Measurements from ENCODE around the gene ROR1. TPM values are rescaled to one million over a fixed set of nuclear protein-coding genes. Genes with fewer than 3 reads are reported as not detected.

Gene ROR1
- total and polyA plus RNA-seq, 2 donors (not counting 1 experiment from before 2014, with no cell fraction given): 0.46 to 16.0 TPM

DNA sequence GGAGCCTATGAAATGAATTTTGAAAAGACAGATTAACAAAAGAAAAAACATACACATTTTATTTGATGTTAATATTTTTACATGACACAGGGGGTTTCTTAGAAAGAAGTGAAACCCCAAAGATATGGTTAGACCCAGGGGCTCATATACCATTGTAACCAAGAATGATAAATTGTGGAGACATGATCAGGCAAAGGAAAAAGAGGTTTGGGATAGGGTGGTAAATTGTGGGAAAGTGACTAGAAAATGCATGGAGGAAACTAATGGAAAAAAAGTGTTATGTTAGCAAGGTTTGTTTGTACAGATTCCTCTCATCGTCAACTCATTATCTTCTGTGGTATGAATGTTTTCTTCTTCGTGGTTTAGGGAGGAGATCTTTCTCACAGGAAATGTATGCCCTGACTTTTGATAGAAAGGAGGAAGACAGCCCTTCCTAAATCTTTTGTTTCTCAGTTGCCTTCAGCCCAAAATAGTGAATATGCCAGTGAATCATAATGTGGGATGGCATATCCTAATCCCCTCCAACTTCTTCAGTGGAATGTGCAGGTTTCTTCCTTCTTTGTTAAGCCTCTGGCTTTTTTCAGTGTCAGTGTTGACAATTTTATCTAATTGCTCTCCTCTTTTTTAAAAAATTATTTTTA lies 289.2 kb downstream of the ROR1 start:
- H4K20me1 ChIP-seq (ENCODE audit: control insufficient read depth, insufficient read depth, low read length, poor library complexity, severe bottlenecking): no peaks in the 10 kb centered on the region
- Mint-ChIP-seq H3K27me3 (peaks cover 11% of the 10 kb centered on the region), H3K4me3 (no peak overlapping the region), H3K4me1 (no peaks in the 10 kb centered on the region), H3K27ac (no peak overlapping the region), H3K9me3 (ENCODE audit: insufficient read depth) (no peaks in the 10 kb centered on the region)
- H3K4me2 ChIP-seq (replicated peaks; ENCODE audit: low read depth, low read length, poor library complexity, severe bottlenecking): no peak overlapping the region
- H3K27me3 ChIP-seq (replicated peaks in 1 of 4; ENCODE audit: control extremely low read depth in 1 of 4, control insufficient read depth in 3 of 4, insufficient read depth in 4 of 4, low read length in 3 of 4): no peaks in the 10 kb centered on the region
- H3K36me3 ChIP-seq (replicated peaks in 1 of 2; ENCODE audit: control extremely low read depth in 1 of 2, control insufficient read depth in 1 of 2, extremely low read depth in 1 of 2, insufficient read depth in 2 of 2, low read length in 1 of 2): no peaks in the 10 kb centered on the region
- no CpG with 5 or more reads among the region's 2 CpGs for WGBS (ENCODE audit: insufficient coverage)
- intact Hi-C loops (cut with micrococcal nuclease): no loop called here
- no peak overlapping the region for H3K4me3 ChIP-seq (ENCODE audit: control extremely low read depth in 1 of 5, extremely low read depth in 1 of 5, insufficient read depth in 1 of 5, low read depth in 2 of 5, low read length in 4 of 5)
- DNase-seq: no peak
- H3K9ac ChIP-seq (ENCODE audit: low read length): no peak overlapping the region
- H3K79me2 ChIP-seq (ENCODE audit: control insufficient read depth, insufficient read depth, low read length): no peaks in the 10 kb centered on the region
- H2AFZ ChIP-seq (ENCODE audit: insufficient read depth, low read depth, low read length, poor library complexity, severe bottlenecking): no peak overlapping the region
- ChIA-PET POLR2A (interaction anchor here (0.6 kb wide), 1 partner anchor 290 kb away, joined by 7 read pairs; no protein-coding TSS in a partner anchor), CTCF (no interaction called here)
- no peaks in the 10 kb centered on the region for H3K9me3 ChIP-seq (ENCODE audit: control extremely low read depth in 1 of 3, control insufficient read depth in 2 of 3, insufficient read depth in 1 of 3, low read length in 2 of 3)
- no peak overlapping the region for H3K27ac ChIP-seq (ENCODE audit: low read length in 2 of 2)
- H3K4me1 ChIP-seq (ENCODE audit: control insufficient read depth in 2 of 2, insufficient read depth in 2 of 2, low read length in 2 of 2): no peaks in the 10 kb centered on the region
- no peak for ATAC-seq (ENCODE audit: low read depth)
- no peak for TF ChIP-seq EZH2 (IDR thresholded peaks at IDR 0.05; ENCODE audit: borderline replicate concordance, insufficient read depth, low read depth, low read length, poor library complexity, severe bottlenecking)
- TF ChIP-seq, protein P1, sequence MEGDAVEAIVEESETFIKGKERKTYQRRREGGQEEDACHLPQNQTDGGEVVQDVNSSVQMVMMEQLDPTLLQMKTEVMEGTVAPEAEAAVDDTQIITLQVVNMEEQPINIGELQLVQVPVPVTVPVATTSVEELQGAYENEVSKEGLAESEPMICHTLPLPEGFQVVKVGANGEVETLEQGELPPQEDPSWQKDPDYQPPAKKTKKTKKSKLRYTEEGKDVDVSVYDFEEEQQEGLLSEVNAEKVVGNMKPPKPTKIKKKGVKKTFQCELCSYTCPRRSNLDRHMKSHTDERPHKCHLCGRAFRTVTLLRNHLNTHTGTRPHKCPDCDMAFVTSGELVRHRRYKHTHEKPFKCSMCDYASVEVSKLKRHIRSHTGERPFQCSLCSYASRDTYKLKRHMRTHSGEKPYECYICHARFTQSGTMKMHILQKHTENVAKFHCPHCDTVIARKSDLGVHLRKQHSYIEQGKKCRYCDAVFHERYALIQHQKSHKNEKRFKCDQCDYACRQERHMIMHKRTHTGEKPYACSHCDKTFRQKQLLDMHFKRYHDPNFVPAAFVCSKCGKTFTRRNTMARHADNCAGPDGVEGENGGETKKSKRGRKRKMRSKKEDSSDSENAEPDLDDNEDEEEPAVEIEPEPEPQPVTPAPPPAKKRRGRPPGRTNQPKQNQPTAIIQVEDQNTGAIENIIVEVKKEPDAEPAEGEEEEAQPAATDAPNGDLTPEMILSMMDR (IDR thresholded peaks at IDR 0.05): no peak

DNA sequence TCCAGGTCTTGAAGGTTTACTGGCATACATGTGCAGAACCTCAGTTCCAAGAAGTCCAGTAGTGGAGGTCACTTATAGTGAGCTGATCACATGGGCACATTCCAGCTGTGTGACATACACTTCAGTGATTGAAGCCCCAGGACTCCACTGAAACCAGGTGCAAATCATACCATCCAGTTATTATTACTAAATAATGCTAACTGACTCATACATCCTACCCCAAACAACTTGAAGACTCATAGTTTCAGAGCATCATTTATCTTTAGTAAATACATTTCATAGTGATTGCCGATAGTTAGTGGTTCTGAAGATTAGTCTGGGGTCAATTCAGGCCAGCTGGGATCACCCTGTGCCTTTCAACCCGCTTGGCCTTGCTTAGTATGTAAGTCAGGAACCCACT lies 291.8 kb downstream of the ROR1 start:
- DNase-seq: no peak
- Mint-ChIP-seq H3K27ac (no peak overlapping the region), H3K27me3 (peaks cover 4% of the 10 kb centered on the region), H3K4me1 (no peaks in the 10 kb centered on the region), H3K9me3 (ENCODE audit: insufficient read depth) (no peaks in the 10 kb centered on the region), H3K4me3 (no peak overlapping the region)
- Histone ChIP-seq H2AFZ (ENCODE audit: insufficient read depth, low read depth, low read length, poor library complexity, severe bottlenecking) (no peak overlapping the region), H3K9me3 (ENCODE audit: control extremely low read depth in 1 of 3, control insufficient read depth in 2 of 3, insufficient read depth in 1 of 3, low read length in 2 of 3) (no peaks in the 10 kb centered on the region), H3K4me2 (replicated peaks; ENCODE audit: low read depth, low read length, poor library complexity, severe bottlenecking) (no peak overlapping the region), H3K27ac (ENCODE audit: low read length in 2 of 2) (no peak overlapping the region), H4K20me1 (ENCODE audit: control insufficient read depth, insufficient read depth, low read length, poor library complexity, severe bottlenecking) (no peaks in the 10 kb centered on the region), H3K9ac (ENCODE audit: low read length) (no peak overlapping the region), H3K4me1 (ENCODE audit: control insufficient read depth in 2 of 2, insufficient read depth in 2 of 2, low read length in 2 of 2) (no peaks in the 10 kb centered on the region), H3K4me3 (ENCODE audit: control extremely low read depth in 1 of 5, extremely low read depth in 1 of 5, insufficient read depth in 1 of 5, low read depth in 2 of 5, low read length in 4 of 5) (no peak overlapping the region), H3K27me3 (replicated peaks in 1 of 4; ENCODE audit: control extremely low read depth in 1 of 4, control insufficient read depth in 3 of 4, insufficient read depth in 4 of 4, low read length in 3 of 4) (no peaks in the 10 kb centered on the region), H3K36me3 (replicated peaks in 1 of 2; ENCODE audit: control extremely low read depth in 1 of 2, control insufficient read depth in 1 of 2, extremely low read depth in 1 of 2, insufficient read depth in 2 of 2, low read length in 1 of 2) (no peaks in the 10 kb centered on the region), H3K79me2 (ENCODE audit: control insufficient read depth, insufficient read depth, low read length) (no peaks in the 10 kb centered on the region)
- intact Hi-C loops (cut with micrococcal nuclease): no loop called here
- no peak for ATAC-seq (ENCODE audit: low read depth)
- CTCF ChIA-PET: no interaction called here
- 91% methylated on average over 1 of the region's 2 CpGs for WGBS (ENCODE audit: insufficient coverage)
- POLR2A ChIA-PET: no interaction called here
- TF ChIP-seq, protein P1 (IDR thresholded peaks at IDR 0.05): no peak
- no peak for TF ChIP-seq EZH2 (IDR thresholded peaks at IDR 0.05; ENCODE audit: borderline replicate concordance, insufficient read depth, low read depth, low read length, poor library complexity, severe bottlenecking)
